A549 (cell line): ENCODE measurements around the gene ZGPAT. TPM values are rescaled to one million over a fixed set of nuclear protein-coding genes. Genes with fewer than 3 reads are reported as not detected.

Experiments
- ATAC-seq, 2 experiments: fragments of 200-7000 bp in 1 of 2; fragments of >200 bp in 1 of 2; cut with Nextera tagmentation in 1 of 2; cut with Tn5 transposase in 1 of 2; 3 replicates each; pipeline versions ENCODE4 v1.8.0 to v1.9.1; 2018 to 2020; ENCODE audit warnings: mild to moderate bottlenecking in 1 of 2, moderate library complexity in 1 of 2
- CTCF ChIA-PET: fragments of 300-600 bp; sonication (Branson Sonifier 250); formaldehyde crosslinking; extraction: SDS; loops from one replicate; lab custom pipeline; 2021; ENCODE audit warnings: antibody characterized with exemption, inconsistent platforms; lab: Yijun Ruan, JAX
- POLR2A ChIA-PET: fragments of 350-600 bp; formaldehyde crosslinking; extraction: SDS; loops from one replicate; lab custom pipeline; 2021; ENCODE audit warnings: antibody characterized with exemption, inconsistent platforms; lab: Yijun Ruan, JAX
- DNase-seq, 2 experiments: peaks; one replicate each; pipeline versions ENCODE4 v3.0.0 to v3.0.0-alpha.2; 2011 to 2016; ENCODE audit warnings: low read depth in 1 of 2, low spot score in 1 of 2
- FAIRE-seq: peaks from 2 replicates; lab custom pipeline; 2011; peaks lifted over from hg19 to GRCh38; lab: Jason Lieb, UNC
- H3K27ac ChIP-seq, 2 experiments: fragments of >200 bp; sonication (Bioruptor Twin); formaldehyde crosslinking; 3 replicates each; pipeline ENCODE4 v1.5.1; 2016 to 2017
- H3K4me1 ChIP-seq: fragments of >200 bp; sonication (Bioruptor Twin); formaldehyde crosslinking; 3 replicates; pipeline ENCODE4 v1.6.1; 2016
- H3K4me2 ChIP-seq: fragments of >200 bp; sonication (Bioruptor Twin); formaldehyde crosslinking; 3 replicates; pipeline ENCODE4 v1.6.1; 2016
- H3K4me3 ChIP-seq: fragments of >200 bp; sonication (Bioruptor Twin); formaldehyde crosslinking; 3 replicates; pipeline ENCODE4 v1.5.1; 2016
- H3K9me3 ChIP-seq: fragments of >200 bp; sonication (Bioruptor Twin); formaldehyde crosslinking; 3 replicates; pipeline ENCODE4 v1.6.1; 2016
- ATOH8 ChIP-seq: fragments of 250-450 bp; sonication (Bioruptor Pico); IDR thresholded peaks from 2 replicates; pipeline ENCODE4 v1.5.0; 2020; ENCODE audit warnings: low read depth, mild to moderate bottlenecking, moderate library complexity
- CBX2 ChIP-seq: fragments of 200-600 bp; sonication (generic); IDR thresholded peaks from 2 replicates; pipeline ENCODE4 v1.6.1; 2016; ENCODE audit warnings: low read depth, mild to moderate bottlenecking, borderline replicate concordance
- CBX8 ChIP-seq: fragments of 200-600 bp; sonication (generic); IDR thresholded peaks from 2 replicates; pipeline ENCODE4 v1.6.1; 2016
- CHD2 ChIP-seq: fragments of 150-350 bp; IDR thresholded peaks from 2 replicates; pipeline ENCODE4 v1.6.1; 2014; ENCODE audit warnings: low read length; ENCODE audit not compliant: partially characterized antibody
- EHF ChIP-seq: fragments of 250-450 bp; sonication (Bioruptor Pico); IDR thresholded peaks from 2 replicates; pipeline ENCODE4 v1.5.0; 2020; ENCODE audit warnings: mild to moderate bottlenecking
- EHMT2 ChIP-seq: fragments of 200-600 bp; sonication (generic); IDR thresholded peaks from 2 replicates; pipeline ENCODE4 v1.6.1; 2016; ENCODE audit warnings: antibody characterized with exemption, low read depth, mild to moderate bottlenecking, moderate library complexity
- EP300 ChIP-seq, 2 experiments: fragments of >200 bp; sonication (Bioruptor Twin); formaldehyde crosslinking; IDR thresholded peaks; 2 replicates in 1 of 2; 3 replicates in 1 of 2; pipeline ENCODE4 v1.6.1; 2016 to 2017
- FOSL2 ChIP-seq, 2 experiments: fragments of 450-650 bp in 1 of 2; fragments of >200 bp in 1 of 2; sonication (Bioruptor Twin) in 1 of 2; formaldehyde crosslinking; IDR thresholded peaks; 2 replicates each; pipeline versions ENCODE4 v1.5.0 to v1.6.1; 2016 to 2020; ENCODE audit warnings: mild to moderate bottlenecking in 1 of 2, moderate library complexity in 1 of 2
- GATA3 ChIP-seq: IDR thresholded peaks from 2 replicates; pipeline ENCODE4 v1.6.1; 2012; ENCODE audit warnings: borderline replicate concordance
- HDAC2 ChIP-seq: fragments of 200-600 bp; sonication (generic); IDR thresholded peaks from 2 replicates; pipeline ENCODE4 v1.6.1; 2016
- HOXB13 ChIP-seq: fragments of 250-450 bp; sonication (Bioruptor Pico); IDR thresholded peaks from 2 replicates; pipeline ENCODE4 v1.5.0; 2020; ENCODE audit warnings: low read depth, mild to moderate bottlenecking, moderate library complexity
- HOXB5 ChIP-seq: fragments of 250-450 bp; sonication (Bioruptor Pico); IDR thresholded peaks from 2 replicates; pipeline ENCODE4 v1.5.0; 2020; ENCODE audit warnings: mild to moderate bottlenecking, moderate library complexity
- JUN ChIP-seq, 2 experiments: fragments of >200 bp; sonication (Bioruptor Twin); formaldehyde crosslinking; IDR thresholded peaks; 2 replicates in 1 of 2; 3 replicates in 1 of 2; pipeline ENCODE4 v1.6.1; 2016 to 2017
- KDM1A ChIP-seq: fragments of 200-600 bp; sonication (generic); IDR thresholded peaks from 2 replicates; pipeline ENCODE4 v1.6.1; 2016; ENCODE audit warnings: low read depth, mild to moderate bottlenecking
- MAFK ChIP-seq: fragments of 450-650 bp; IDR thresholded peaks from 2 replicates; pipeline ENCODE4 v1.6.1; 2014; ENCODE audit not compliant: partially characterized antibody
- NFE2L2 ChIP-seq: fragments of 150-350 bp; conservative IDR thresholded peaks from 2 replicates; pipeline ENCODE4 v1.6.1; 2014; ENCODE audit warnings: low read length
- NPAS2 ChIP-seq: fragments of 250-450 bp; sonication (Bioruptor Pico); IDR thresholded peaks from 2 replicates; pipeline ENCODE4 v1.8.0; 2022; ENCODE audit warnings: mild to moderate bottlenecking, moderate library complexity, borderline replicate concordance
- POLR2A ChIP-seq: IDR thresholded peaks from 2 replicates; pipeline ENCODE4 v1.6.1; 2012; ENCODE audit warnings: mild to moderate bottlenecking, low read length
- RFX5 ChIP-seq: fragments of 450-650 bp; IDR thresholded peaks from 2 replicates; pipeline ENCODE4 v1.7.1; 2014; ENCODE audit warnings: antibody characterized with exemption, mild to moderate bottlenecking, moderate library complexity
- RNF2 ChIP-seq: fragments of 200-600 bp; sonication (generic); IDR thresholded peaks from 2 replicates; pipeline ENCODE4 v1.6.1; 2016; ENCODE audit warnings: low read depth, mild to moderate bottlenecking, antibody characterized with exemption, moderate library complexity, borderline replicate concordance
- ZNF302 ChIP-seq: fragments of 250-450 bp; sonication (Bioruptor Pico); IDR thresholded peaks from 2 replicates; pipeline ENCODE4 v1.9.0; 2021; ENCODE audit warnings: inconsistent platforms, mild to moderate bottlenecking, moderate library complexity
- ZSCAN20 ChIP-seq: fragments of 250-450 bp; sonication (Bioruptor Pico); IDR thresholded peaks from 2 replicates; pipeline ENCODE4 v1.8.0; 2022; ENCODE audit warnings: mild to moderate bottlenecking, moderate library complexity
- WGBS: methylation state at CpG from one replicate; pipeline ENCODE4 v1.1.6; 2017; ENCODE audit errors: missing lambda C conversion rate; 5-methylcytosine and 5-hydroxymethylcytosine counted together
- polyA plus RNA-seq, 4 experiments: library from polyadenylated mRNA; depleted of rRNA in 3 of 4; stranded (reverse); fragments of >200 nt; fragmentation: RNase III in 1 of 4; extraction: RNeasy Plus Mini Kit Qiagen cat#74134 plus additional on column Dnase treatment in 1 of 4; gene quantifications; 2 replicates in 3 of 4; 3 replicates in 1 of 4; pipeline ENCODE4 v1.2.3, GENCODE V29; 2011 to 2017
- TF ChIP-seq, protein P1 (sequence below): fragments of 200-600 bp; sonication (generic); IDR thresholded peaks from 2 replicates; pipeline ENCODE4 v1.6.1; 2016; ENCODE audit warnings: antibody characterized with exemption, mild to moderate bottlenecking, moderate library complexity
- TF ChIP-seq, protein P2 (sequence below): fragments of 450-650 bp; IDR thresholded peaks from 2 replicates; pipeline ENCODE4 v1.6.1; 2014; ENCODE audit warnings: antibody characterized with exemption
- TF ChIP-seq, protein P3 (sequence below): fragments of >200 bp; sonication (Bioruptor Twin); formaldehyde crosslinking; IDR thresholded peaks from 3 replicates; pipeline ENCODE4 v1.6.1; 2016

ZGPAT gene
- polyA plus RNA-seq, 2 of the 4 experiments (the other 2 are of a cell fraction), result 9.5 to 23.9 TPM

GRCh38 chr20:63749597-63750508 is 42.0 kb downstream of the ZGPAT start:
- CTCF ChIA-PET, result interaction anchor here (0.6 to 3.9 kb wide), 3 partner anchors 9 to 25 kb away, joined by 3 to 12 read pairs (median 3); no protein-coding TSS in a partner anchor
- 91% methylated on average over 16 of the region's 16 CpGs for WGBS
- H3K9me3 ChIP-seq, result no peaks in the 10 kb centered on the region
- H3K4me2 ChIP-seq, result no peak overlapping the region
- no peaks in the 10 kb centered on the region for H3K4me1 ChIP-seq
- POLR2A ChIA-PET, result interaction anchor here (1.1 to 1.8 kb wide), 2 partner anchors 8 to 115 kb away, joined by 5 to 7 read pairs; partner anchors contain the start of gene TPD52L2
- TF ChIP-seq FOSL2 (IDR thresholded peaks at IDR 0.05), result no peak
- no peak for TF ChIP-seq FOSL2 (CRISPR knock-in tag; IDR thresholded peaks at IDR 0.05)
- no peak for TF ChIP-seq ZNF302 (CRISPR knock-in tag)
- TF ChIP-seq, protein P1, sequence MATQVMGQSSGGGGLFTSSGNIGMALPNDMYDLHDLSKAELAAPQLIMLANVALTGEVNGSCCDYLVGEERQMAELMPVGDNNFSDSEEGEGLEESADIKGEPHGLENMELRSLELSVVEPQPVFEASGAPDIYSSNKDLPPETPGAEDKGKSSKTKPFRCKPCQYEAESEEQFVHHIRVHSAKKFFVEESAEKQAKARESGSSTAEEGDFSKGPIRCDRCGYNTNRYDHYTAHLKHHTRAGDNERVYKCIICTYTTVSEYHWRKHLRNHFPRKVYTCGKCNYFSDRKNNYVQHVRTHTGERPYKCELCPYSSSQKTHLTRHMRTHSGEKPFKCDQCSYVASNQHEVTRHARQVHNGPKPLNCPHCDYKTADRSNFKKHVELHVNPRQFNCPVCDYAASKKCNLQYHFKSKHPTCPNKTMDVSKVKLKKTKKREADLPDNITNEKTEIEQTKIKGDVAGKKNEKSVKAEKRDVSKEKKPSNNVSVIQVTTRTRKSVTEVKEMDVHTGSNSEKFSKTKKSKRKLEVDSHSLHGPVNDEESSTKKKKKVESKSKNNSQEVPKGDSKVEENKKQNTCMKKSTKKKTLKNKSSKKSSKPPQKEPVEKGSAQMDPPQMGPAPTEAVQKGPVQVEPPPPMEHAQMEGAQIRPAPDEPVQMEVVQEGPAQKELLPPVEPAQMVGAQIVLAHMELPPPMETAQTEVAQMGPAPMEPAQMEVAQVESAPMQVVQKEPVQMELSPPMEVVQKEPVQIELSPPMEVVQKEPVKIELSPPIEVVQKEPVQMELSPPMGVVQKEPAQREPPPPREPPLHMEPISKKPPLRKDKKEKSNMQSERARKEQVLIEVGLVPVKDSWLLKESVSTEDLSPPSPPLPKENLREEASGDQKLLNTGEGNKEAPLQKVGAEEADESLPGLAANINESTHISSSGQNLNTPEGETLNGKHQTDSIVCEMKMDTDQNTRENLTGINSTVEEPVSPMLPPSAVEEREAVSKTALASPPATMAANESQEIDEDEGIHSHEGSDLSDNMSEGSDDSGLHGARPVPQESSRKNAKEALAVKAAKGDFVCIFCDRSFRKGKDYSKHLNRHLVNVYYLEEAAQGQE, result no peak
- no peak for TF ChIP-seq JUN (IDR thresholded peaks at IDR 0.05)
- no peak for TF ChIP-seq EHMT2
- TF ChIP-seq, protein P2, sequence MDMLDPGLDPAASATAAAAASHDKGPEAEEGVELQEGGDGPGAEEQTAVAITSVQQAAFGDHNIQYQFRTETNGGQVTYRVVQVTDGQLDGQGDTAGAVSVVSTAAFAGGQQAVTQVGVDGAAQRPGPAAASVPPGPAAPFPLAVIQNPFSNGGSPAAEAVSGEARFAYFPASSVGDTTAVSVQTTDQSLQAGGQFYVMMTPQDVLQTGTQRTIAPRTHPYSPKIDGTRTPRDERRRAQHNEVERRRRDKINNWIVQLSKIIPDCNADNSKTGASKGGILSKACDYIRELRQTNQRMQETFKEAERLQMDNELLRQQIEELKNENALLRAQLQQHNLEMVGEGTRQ, result no peak
- TF ChIP-seq HOXB13, result no peak
- TF ChIP-seq HOXB5 (CRISPR knock-in tag), result no peak
- no peak overlapping the region for H3K4me3 ChIP-seq
- no peak for FAIRE-seq
- ATAC-seq, result no peak
- H3K27ac ChIP-seq, result no peak overlapping the region
- DNase-seq, result no peak

GRCh38 chr20:63750807-63751470 is 43.1 kb downstream of the ZGPAT start:
- TF ChIP-seq CBX8 (no peak), ZSCAN20 (CRISPR knock-in tag) (no peak), CHD2 (no peak), ATOH8 (CRISPR knock-in tag) (no peak), NFE2L2 (no peak), CBX2 (no peak), NPAS2 (no peak), KDM1A (no peak), EP300 (IDR thresholded peaks at IDR 0.05) (no peak), EHF (CRISPR knock-in tag) (no peak), MAFK (no peak), GATA3 (no peak), HDAC2 (no peak), RNF2 (no peak), POLR2A (no peak), JUN (IDR thresholded peaks at IDR 0.05) (no peak), RFX5 (no peak)
- TF ChIP-seq, protein P3, sequence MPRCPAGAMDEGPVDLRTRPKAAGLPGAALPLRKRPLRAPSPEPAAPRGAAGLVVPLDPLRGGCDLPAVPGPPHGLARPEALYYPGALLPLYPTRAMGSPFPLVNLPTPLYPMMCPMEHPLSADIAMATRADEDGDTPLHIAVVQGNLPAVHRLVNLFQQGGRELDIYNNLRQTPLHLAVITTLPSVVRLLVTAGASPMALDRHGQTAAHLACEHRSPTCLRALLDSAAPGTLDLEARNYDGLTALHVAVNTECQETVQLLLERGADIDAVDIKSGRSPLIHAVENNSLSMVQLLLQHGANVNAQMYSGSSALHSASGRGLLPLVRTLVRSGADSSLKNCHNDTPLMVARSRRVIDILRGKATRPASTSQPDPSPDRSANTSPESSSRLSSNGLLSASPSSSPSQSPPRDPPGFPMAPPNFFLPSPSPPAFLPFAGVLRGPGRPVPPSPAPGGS, result no peak
- TF ChIP-seq, all 56 proteins: peak for 0
- Histone ChIP-seq H3K4me2 (no peak overlapping the region), H3K4me3 (no peak overlapping the region), H3K4me1 (no peaks in the 10 kb centered on the region), H3K27ac (no peak overlapping the region), H3K9me3 (no peaks in the 10 kb centered on the region)
- DNase-seq, result no peak
- ChIA-PET POLR2A (interaction anchor here (1.0 to 1.8 kb wide), 3 partner anchors 10 to 114 kb away, joined by 3 to 7 read pairs (median 5); partner anchors contain the start of gene TPD52L2), CTCF (interaction anchor here (0.7 to 3.9 kb wide), 3 partner anchors 10 to 35 kb away, joined by 3 to 12 read pairs (median 3); no protein-coding TSS in a partner anchor)
- WGBS, result 81% methylated on average over 25 of the region's 26 CpGs
- FAIRE-seq, result no peak
- no peak for ATAC-seq
